ENCODE results near the gene HOXC12.
A peak's percentile ranks its signal among the peaks of the same experiment; 100 is the strongest.

HOXC12 gene, protein sequence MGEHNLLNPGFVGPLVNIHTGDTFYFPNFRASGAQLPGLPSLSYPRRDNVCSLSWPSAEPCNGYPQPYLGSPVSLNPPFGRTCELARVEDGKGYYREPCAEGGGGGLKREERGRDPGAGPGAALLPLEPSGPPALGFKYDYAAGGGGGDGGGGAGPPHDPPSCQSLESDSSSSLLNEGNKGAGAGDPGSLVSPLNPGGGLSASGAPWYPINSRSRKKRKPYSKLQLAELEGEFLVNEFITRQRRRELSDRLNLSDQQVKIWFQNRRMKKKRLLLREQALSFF

GRCh38 chr12:53954694-53955035, at the start of gene HOXC12:
TSS of gene HOXC12 (plus strand) at chr12:53954903. CDS start at chr12:53954930, 27 bp downstream.
- no peak for DNase-seq (ENCODE audit: low read depth in 2 of 2)

- DNase-seq (ENCODE audit: low read depth in 2 of 2), result no peak
Measured at GRCh38 chr12:53907103-53907502, 47.6 kb upstream of the HOXC12 start.

DNA sequence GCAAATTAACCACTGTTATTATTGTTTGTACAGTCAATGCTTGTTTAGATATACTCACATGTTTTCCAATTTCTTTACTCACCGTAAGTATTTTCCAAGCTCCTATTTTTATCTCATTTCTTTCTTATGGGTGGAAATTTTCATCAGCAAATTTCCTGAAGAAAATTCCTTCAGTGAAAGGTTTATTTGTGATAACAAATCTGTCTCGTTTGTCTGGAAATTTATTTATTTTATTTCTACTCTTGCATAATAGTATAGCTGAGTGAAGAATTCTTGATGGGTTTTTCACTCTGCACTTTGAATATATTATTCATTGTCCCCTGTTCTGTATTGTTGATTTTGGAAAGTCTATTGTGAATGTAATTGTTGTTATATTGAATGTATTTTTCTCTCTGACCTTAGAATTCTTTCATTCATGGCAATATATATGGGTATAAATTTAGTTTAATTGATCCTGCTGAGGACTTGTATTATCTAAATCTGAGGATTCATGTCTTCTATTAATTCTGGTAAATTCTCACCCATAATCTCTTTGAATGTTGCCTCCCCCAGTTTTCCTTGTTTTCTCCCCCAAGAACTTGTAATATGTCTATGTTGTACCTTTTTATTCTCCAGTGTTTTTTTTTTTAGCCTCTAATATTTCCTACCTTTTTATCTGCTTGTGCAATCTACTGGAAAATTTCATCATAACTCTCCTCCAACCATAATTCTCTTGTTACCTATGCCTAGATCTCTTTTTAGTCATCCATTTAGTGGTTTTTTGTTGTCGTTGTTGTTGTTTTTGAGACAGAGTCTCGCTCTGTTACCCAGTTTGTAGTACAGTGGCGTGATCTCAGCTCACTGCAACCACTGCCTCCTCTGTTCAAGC, 37.7 kb upstream of the HOXC12 start:
- no peak for DNase-seq (ENCODE audit: low read depth in 2 of 2)

GRCh38 chr12:53924521-53925405, 29.9 kb upstream of the HOXC12 start:
- DNase-seq (ENCODE audit: low read depth in 2 of 2), result no peak

DNA sequence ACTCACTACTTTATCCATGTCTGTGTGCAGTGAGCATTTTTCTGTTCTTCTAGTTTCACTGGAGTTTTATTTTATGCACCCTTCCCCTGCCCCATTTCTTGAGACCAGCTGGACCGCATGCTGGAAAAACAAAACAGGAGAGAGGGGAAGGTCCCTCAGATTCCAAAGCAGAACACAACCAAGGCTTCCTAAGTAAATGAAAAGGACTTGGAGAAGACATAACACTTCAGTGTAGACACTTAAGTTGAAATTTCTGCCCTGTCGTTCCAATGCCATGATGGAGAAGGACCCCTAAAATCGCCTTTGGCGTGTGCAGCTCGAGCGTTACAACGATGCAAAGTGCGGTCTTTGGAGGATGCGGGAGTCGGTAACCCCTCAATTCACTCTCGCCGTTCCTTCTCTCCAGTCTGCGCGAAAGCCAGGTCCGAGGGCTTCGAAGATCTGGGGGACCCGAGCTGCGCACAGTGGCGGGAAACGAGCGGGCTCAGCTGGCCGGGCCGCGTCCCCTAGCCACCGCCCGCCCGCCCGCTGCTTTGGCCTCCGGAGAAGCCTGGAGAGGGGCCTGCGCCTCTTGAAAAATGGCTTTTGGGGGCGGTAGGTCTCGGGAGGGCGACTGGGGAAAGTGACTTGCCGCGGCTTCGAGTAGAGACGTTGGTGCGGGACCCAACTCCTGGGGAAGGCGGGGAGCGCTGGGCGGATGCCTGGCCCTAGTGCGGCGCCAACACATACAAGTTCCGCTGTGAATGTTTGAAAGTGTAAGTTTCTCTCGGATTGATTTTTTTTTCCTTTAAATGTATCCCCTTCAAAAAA, 27.3 kb upstream of the HOXC12 start:
- no peak for DNase-seq (ENCODE audit: low read depth in 2 of 2)

GRCh38 chr12:53928054-53928835, 26.5 kb upstream of the HOXC12 start:
- no peak for DNase-seq (ENCODE audit: low read depth in 2 of 2)

GRCh38 chr12:53929527-53929926, 25.2 kb upstream of the HOXC12 start:
- DNase-seq (ENCODE audit: low read depth in 2 of 2), result no peak

DNA sequence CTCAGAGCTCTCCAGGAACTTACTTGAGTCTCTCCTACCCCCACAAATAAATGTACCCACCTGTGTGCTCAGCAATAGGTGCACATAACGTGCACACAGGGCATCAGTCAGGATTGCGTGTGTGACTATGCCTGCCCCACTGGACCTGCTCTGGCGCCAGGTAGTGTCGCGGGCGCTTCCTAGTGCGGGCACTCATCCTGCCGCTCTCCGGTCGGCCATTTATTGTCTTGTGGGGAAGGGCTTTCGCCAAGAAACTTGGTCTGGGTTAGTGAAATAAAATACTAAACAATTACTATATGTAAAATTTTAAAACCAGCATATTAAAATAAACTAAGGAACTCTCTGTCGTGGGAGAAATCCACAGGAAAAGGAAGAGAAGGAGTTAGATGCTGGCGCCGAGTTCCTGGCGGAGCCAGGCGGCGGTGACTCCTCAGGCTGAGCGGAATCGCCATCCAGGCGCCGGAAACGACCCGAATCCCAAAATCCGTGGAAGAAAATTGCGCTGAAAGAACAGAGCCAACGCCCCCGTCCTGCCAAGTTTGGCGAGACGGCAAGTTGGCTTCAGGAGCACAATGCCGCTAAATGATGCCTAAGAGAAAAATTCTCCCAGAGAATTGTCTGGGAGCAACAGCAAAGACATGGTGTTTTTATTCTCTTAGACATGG, 24.0 kb upstream of the HOXC12 start:
- no peak for DNase-seq (ENCODE audit: low read depth in 2 of 2)

- DNase-seq (ENCODE audit: low read depth in 2 of 2), result no peak
Measured at GRCh38 chr12:53931844-53932581, 22.7 kb upstream of the HOXC12 start.

DNA sequence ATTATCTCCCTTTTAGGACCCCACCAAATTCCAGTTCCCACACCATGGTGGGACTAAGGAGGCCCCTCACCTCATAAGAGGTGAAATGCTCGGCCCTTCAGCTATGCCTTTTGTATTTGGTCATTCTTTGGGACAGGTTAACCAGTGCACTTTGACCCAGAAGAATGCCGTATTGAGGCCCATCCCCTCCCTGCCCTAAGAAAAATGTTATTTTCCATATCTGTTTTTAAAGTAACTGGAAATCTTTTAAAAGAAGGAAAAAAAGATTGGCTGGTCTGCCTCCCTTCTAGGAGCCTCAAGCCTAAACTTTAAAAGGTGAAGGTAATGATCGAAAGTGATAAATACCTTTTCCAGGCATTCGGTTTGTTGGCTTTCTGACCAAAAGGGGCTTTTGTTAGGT, 21.8 kb upstream of the HOXC12 start:
- no peak for DNase-seq (ENCODE audit: low read depth in 2 of 2)

DNA sequence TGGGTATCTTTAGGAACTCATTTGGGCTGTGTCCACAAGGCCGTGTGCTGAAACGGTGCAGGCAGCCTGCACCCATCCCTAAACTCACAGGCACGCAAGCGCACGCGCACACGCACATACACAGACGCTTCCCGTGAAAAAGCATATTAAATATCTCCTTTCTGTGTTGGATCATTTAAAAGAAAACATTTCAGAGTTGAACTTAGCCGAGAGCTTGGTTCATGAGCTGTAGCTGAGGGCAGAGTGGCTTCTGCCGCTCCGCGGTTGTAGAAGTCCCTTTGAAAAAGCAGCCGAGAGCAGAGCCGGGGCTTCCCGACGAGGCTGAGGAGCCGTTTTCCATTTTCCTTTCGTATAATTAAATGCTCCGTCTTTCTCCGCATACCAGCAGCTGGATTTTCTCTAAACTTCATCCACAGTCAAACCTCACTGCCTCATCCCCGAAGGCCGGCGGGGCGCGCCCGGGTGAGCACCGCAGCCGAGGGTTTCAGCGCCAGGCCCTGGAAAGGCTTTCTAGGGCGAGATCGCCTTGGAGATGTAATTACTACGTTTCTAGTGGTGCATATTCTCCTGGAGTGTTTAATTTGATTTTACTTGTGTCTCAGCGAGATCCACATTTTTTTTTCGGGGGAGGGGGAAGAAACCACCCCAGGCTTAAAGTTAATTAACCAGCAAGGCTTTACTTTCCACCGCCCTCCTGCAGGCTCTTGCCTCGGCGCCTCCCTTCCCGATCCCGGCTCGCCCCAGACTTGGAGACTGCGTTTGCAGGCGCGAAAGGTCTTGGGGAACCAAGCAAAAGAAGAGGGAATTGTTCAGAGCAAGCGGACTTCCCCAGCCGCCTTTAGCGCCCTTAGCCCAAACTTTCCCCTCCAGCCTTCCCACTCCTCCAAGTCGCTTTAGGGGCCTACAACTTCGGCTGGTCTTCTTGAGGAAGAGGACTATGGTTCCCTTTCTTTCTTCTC, 19.0 kb upstream of the HOXC12 start:
- no peak for DNase-seq (ENCODE audit: low read depth in 2 of 2)

DNA sequence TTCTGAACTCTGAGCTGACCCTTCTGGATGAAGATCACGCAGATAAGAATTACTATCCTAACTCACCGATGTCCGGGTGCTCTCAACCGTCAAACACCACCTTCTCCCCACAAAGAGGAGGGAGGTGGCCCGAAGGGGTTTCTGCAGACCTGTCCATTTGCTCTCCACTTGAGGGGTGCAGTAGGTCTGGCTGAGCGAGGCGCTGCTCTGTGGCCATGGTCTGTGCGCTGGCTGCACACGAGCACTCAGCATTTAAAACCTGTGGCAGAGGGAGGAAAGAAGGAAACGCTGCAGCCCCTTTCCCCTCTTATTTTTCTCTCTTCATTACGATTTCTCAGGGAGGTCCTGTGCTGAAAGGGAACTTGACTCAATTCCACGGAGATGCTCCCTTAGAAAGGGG, 17.6 kb upstream of the HOXC12 start:
- no peak for DNase-seq (ENCODE audit: low read depth in 2 of 2)

- no peak for DNase-seq (ENCODE audit: low read depth in 2 of 2)
Measured at GRCh38 chr12:53937596-53938325, 16.9 kb upstream of the HOXC12 start.

GRCh38 chr12:53938326-53939140, 16.2 kb upstream of the HOXC12 start, which contains the start of gene HOXC13:
TSS of gene HOXC13 (plus strand) at chr12:53938831. CDS start at chr12:53938907, 76 bp downstream.
- DNase-seq (ENCODE audit: low read depth in 2 of 2), result peak; percentile 35 to 48

DNA sequence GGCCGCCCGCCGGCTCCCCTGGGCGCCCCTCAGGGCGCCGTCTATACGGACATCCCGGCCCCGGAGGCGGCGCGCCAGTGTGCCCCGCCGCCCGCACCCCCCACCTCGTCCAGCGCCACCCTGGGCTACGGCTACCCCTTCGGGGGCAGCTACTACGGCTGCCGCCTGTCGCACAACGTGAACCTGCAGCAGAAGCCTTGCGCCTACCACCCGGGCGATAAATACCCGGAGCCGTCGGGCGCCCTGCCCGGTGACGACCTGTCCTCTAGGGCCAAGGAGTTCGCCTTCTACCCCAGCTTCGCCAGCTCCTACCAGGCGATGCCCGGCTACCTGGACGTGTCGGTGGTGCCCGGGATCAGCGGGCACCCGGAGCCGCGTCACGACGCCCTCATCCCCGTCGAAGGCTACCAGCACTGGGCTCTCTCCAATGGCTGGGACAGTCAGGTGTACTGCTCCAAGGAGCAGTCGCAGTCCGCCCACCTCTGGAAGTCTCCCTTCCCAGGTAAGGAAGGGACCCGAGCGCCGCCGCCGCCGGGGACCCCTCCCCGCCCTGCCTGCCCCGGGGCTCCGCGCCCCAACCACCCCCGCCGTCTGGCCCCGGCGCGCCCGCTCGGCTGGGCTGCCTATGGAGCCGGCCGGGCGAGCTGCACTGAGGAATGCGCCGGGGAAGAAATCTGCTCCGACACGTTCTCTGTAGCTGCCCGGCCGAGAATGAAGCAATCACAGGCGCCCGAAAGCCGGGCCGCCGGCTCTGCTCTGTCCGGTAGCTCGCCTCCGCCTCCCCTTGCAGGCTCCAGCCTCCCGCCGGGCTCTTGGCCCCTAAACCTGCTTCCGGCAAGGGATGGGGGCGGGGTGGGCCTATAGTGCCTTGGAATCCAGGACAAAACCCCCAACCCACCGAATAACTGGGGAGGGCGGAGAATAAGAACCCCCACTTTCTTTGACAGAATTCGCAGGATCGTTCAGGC, 15.3 kb upstream of the HOXC12 start:
- no peak for DNase-seq (ENCODE audit: low read depth in 2 of 2)

Data from stimulated activated CD4-positive, alpha-beta T cell treated with anti-CD3 and anti-CD28 coated beads, Interleukin-15, amount 100 ng/mL, for 48 hours (primary cell).